Smooth muscle cell (in vitro differentiated cells): ENCODE results near the gene TMEM63A. TPM values are rescaled to one million over a fixed set of nuclear protein-coding genes. Genes with fewer than 3 reads are reported as not detected.

Experiments
- DNase-seq: peaks from one replicate; lab custom pipeline; 2025; ENCODE audit not compliant: unreplicated experiment; lab: John Stamatoyannopoulos, UW
- H2AFZ ChIP-seq: fragments of 200-600 bp; sonication (generic); 2 replicates; pipeline ENCODE4 v1.6.0; 2016; ENCODE audit warnings: antibody characterized with exemption, low read depth, mild to moderate bottlenecking
- H3F3A ChIP-seq: fragments of 200-600 bp; sonication (generic); 2 replicates; pipeline ENCODE4 v1.6.0; 2017; ENCODE audit warnings: antibody characterized with exemption, low read depth
- H3K27ac ChIP-seq: fragments of 200-600 bp; sonication (generic); 2 replicates; pipeline ENCODE4 v1.5.1; 2016; ENCODE audit warnings: low read depth, mild to moderate bottlenecking
- H3K27me3 ChIP-seq: fragments of 200-600 bp; sonication (generic); 2 replicates; pipeline ENCODE4 v1.6.1; 2016; ENCODE audit warnings: low read depth, mild to moderate bottlenecking
- H3K36me3 ChIP-seq: fragments of 200-600 bp; sonication (generic); 2 replicates; pipeline ENCODE4 v1.5.1; 2016; ENCODE audit warnings: low read depth
- H3K4me1 ChIP-seq: fragments of 200-600 bp; sonication (generic); 2 replicates; pipeline ENCODE4 v1.5.1; 2016; ENCODE audit warnings: low read depth
- H3K4me2 ChIP-seq: fragments of 200-600 bp; sonication (generic); 2 replicates; pipeline ENCODE4 v1.6.0; 2016; ENCODE audit warnings: mild to moderate bottlenecking
- H3K4me3 ChIP-seq: fragments of 200-600 bp; sonication (generic); 2 replicates; pipeline ENCODE4 v1.5.1; 2016; ENCODE audit warnings: mild to moderate bottlenecking
- H3K79me2 ChIP-seq: fragments of 200-600 bp; sonication (generic); 2 replicates; pipeline ENCODE4 v1.6.0; 2016; ENCODE audit warnings: low read depth, mild to moderate bottlenecking
- H3K9ac ChIP-seq: fragments of 200-600 bp; sonication (generic); 2 replicates; pipeline ENCODE4 v1.6.0; 2016; ENCODE audit warnings: low read depth
- H3K9me3 ChIP-seq: fragments of 200-600 bp; sonication (generic); replicated peaks from 2 replicates; pipeline ENCODE4 v1.5.1; 2016; ENCODE audit warnings: low read depth
- H4K20me1 ChIP-seq: fragments of 200-600 bp; sonication (generic); 2 replicates; pipeline ENCODE4 v1.6.0; 2016; ENCODE audit warnings: low read depth
- WGBS: methylation state at CpG from one replicate; pipeline ENCODE4 v1.1.7; 2016; ENCODE audit warnings: low lambda C conversion rate; 5-methylcytosine and 5-hydroxymethylcytosine counted together
- polyA plus RNA-seq: library from polyadenylated mRNA; unstranded; fragments of >200 nt; fragmentation: Nextera tagmentation; extraction: Ambion mirVana; gene quantifications from 2 replicates; pipeline ENCODE4 v1.2.1, GENCODE V29; 2016
- total RNA-seq: library from RNA; depleted of rRNA; stranded (reverse); fragments of >200 nt; gene quantifications from 2 replicates; pipeline ENCODE4 v1.2.3, GENCODE V29; 2014
- TF ChIP-seq, protein P1 (sequence below): fragments of 200-600 bp; sonication (generic); IDR thresholded peaks from 2 replicates; pipeline ENCODE4 v1.5.1; 2017; ENCODE audit warnings: borderline replicate concordance, mild to moderate bottlenecking, antibody characterized with exemption; ENCODE audit not compliant: insufficient read depth, poor library complexity, severe bottlenecking

The TMEM63A gene
- total and polyA plus RNA-seq, 2 experiments from 2014 or later, result 10.9 to 12.0 TPM

- Histone ChIP-seq H4K20me1 (no peaks in the 10 kb centered on the region), H3F3A (no peaks in the 10 kb centered on the region), H3K27ac (no peak overlapping the region), H2AFZ (no peak overlapping the region), H3K79me2 (no peaks in the 10 kb centered on the region), H3K4me1 (no peaks in the 10 kb centered on the region), H3K4me2 (no peak overlapping the region), H3K4me3 (no peak overlapping the region), H3K27me3 (no peaks in the 10 kb centered on the region), H3K9me3 (no peaks in the 10 kb centered on the region), H3K36me3 (no peaks in the 10 kb centered on the region), H3K9ac (no peak overlapping the region)
- 92% methylated on average over 6 of the region's 6 CpGs for whole genome bisulfite sequencing
- TF ChIP-seq, protein P1, sequence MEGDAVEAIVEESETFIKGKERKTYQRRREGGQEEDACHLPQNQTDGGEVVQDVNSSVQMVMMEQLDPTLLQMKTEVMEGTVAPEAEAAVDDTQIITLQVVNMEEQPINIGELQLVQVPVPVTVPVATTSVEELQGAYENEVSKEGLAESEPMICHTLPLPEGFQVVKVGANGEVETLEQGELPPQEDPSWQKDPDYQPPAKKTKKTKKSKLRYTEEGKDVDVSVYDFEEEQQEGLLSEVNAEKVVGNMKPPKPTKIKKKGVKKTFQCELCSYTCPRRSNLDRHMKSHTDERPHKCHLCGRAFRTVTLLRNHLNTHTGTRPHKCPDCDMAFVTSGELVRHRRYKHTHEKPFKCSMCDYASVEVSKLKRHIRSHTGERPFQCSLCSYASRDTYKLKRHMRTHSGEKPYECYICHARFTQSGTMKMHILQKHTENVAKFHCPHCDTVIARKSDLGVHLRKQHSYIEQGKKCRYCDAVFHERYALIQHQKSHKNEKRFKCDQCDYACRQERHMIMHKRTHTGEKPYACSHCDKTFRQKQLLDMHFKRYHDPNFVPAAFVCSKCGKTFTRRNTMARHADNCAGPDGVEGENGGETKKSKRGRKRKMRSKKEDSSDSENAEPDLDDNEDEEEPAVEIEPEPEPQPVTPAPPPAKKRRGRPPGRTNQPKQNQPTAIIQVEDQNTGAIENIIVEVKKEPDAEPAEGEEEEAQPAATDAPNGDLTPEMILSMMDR, result no peak
- no peak for DNase-seq
Observed at GRCh38 chr1:225906467-225906866, 24.3 kb upstream of the TMEM63A start.

DNA sequence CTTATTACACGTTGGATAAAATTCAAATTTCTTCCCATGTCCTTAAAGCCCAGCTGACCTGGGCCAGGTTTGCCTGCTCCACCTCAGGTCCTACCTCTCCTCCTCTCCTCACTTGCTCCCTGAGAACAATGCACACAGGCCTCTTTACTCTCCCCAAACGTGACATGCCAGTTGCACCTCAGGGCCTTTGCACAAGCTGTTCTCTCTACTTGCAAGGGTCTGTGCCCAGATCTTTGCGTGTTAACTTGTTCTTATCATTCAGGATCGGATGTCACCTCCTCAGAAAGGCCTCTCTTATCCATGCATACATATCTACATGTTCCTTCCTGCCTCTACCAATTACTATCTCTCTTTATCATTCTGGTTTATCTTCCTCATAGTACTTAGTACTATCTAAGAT, 21.4 kb upstream of the TMEM63A start:
- no peak overlapping the region for H2AFZ ChIP-seq
- peaks cover 8% of the 10 kb centered on the region for H3K4me1 ChIP-seq
- WGBS, result 83% methylated on average over 4 of the region's 4 CpGs
- H4K20me1 ChIP-seq, result no peaks in the 10 kb centered on the region
- no peaks in the 10 kb centered on the region for H3F3A ChIP-seq
- H3K36me3 ChIP-seq, result no peaks in the 10 kb centered on the region
- no peak overlapping the region for H3K4me2 ChIP-seq
- H3K9ac ChIP-seq, result no peak overlapping the region
- H3K27me3 ChIP-seq, result no peaks in the 10 kb centered on the region
- H3K79me2 ChIP-seq, result no peaks in the 10 kb centered on the region
- H3K4me3 ChIP-seq, result no peak overlapping the region
- no peak overlapping the region for H3K27ac ChIP-seq
- TF ChIP-seq, protein P1, result no peak
- H3K9me3 ChIP-seq, result no peaks in the 10 kb centered on the region
- DNase-seq, result no peak

DNA sequence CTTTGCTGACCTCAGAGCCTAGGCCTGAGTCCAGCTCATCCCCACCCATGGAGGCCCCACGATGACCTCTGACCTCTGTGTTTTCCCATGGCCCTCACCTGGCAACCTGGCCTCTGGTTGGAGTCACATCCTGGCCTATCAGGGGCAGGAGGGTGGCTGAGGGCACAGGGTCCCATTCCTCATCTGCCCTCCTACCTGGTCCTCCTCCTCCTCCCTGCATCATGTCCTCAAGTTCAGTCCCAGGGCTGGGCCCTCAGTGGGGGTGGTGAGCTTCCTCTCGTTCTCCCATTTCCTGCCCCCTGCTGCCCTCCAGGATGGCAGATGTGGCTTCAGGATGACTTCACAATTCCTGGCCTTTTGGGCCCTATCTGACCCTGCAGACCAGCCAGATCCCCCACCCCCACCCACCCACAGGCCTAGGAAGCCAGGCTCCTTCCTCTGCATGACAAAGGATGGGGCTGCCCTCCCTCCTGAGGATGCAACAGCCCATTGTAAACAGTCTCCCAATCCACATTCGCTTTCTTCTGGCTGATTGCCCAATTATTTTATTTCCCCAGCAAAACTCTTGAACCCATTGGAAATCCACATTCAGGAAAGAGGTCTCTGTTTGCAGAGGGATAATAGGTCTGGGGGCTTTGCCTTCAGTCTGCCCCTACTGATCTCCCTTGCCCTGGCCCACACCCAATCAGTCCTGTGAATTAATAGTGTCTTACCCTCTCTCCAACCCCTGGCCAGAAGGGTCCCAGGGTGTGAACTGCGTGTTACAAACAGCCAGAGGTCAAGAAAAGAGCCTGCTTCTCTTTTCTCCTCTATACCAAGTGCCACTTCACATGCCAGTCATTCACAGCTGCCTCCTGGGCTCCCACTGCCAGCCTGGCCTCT, 17.1 kb upstream of the TMEM63A start:
- Histone ChIP-seq H3F3A (no peaks in the 10 kb centered on the region), H3K79me2 (no peaks in the 10 kb centered on the region), H3K4me3 (no peak overlapping the region), H3K4me2 (no peak overlapping the region), H3K4me1 (peaks cover 8% of the 10 kb centered on the region), H2AFZ (no peak overlapping the region), H3K27ac (no peak overlapping the region), H3K9ac (no peak overlapping the region), H4K20me1 (no peaks in the 10 kb centered on the region), H3K9me3 (no peaks in the 10 kb centered on the region), H3K27me3 (no peaks in the 10 kb centered on the region), H3K36me3 (no peaks in the 10 kb centered on the region)
- TF ChIP-seq, protein P1, result no peak
- whole genome bisulfite sequencing, result 25% methylated on average over 4 of the region's 4 CpGs
- DNase-seq, result no peak
